HG03565 (cell line): ENCODE measurements around the gene STK32B.
"Not testable (repeated sequence)": the region's sequence is repeated elsewhere in the genome, so short reads cannot be mapped to it uniquely, and the experiment has no call there.

Experiments used
- ATAC-seq: cut with Tn5 transposase; IDR thresholded peaks from one replicate; pipeline ENCODE4 v1.9.1; 2021; ENCODE audit warnings: mild to moderate bottlenecking, moderate library complexity; ENCODE audit not compliant: unreplicated experiment

Gene STK32B

DNA sequence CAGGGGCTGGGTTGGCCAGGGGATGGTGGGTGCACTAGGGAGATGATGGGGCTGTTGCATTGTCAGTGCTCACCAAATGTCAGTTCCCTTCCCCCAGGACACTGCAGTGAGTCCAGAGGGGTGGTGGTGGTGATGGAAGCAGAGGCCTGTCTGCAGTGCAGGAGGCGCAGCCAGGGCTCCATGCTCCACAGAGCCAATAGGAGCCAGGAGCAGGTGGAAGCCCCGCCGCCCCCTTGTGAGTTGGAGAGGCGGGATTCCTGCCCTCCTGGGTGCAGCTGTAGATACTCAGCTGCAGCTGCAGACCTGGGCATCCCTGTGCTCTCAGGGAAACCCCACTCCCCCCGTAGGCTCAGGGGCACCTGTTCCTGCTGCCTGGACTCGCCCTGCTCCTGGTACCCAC is 372.4 kb downstream of the STK32B start:
- no peak for ATAC-seq

DNA sequence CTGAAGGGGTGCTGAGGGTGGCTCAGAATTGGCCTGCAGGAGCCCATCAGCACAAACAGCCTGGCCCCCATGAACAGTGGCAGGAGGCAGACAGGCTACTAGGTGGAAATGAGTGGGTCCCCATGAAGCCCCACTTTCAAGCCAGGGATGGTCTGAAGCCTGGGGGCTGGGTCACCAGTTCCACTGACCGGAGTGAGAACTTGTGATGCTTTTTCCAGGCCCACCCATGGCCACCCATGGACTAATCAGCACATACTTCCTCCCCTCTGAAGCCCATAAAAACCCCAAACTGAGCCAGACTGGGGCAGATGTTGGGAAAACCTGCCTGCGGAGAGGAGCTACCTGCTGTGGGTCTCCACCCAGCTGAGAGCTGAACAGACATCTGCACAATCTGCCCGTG is 372.9 kb downstream of the STK32B start:
- ATAC-seq = no peak

DNA sequence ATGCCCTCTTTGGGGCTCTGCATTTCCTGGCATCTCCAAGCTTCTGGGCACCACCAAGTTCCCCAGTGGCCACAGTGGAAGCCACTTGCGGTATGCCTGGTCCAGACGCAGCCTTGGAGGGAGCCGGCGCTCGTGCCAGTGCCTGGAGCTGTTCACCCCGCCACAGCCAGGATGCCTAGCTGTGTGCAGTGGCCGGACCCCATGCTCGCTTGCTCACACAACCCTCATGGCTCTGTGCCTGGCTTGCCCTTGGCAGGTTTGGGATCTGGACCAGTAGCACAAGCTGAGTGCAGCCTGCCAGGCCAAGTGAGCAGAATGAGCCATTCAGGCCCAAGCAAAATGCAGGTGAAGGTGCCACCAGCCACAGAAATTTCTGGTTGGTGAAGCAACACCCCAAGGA is 373.6 kb downstream of the STK32B start:
- no peak for ATAC-seq

DNA sequence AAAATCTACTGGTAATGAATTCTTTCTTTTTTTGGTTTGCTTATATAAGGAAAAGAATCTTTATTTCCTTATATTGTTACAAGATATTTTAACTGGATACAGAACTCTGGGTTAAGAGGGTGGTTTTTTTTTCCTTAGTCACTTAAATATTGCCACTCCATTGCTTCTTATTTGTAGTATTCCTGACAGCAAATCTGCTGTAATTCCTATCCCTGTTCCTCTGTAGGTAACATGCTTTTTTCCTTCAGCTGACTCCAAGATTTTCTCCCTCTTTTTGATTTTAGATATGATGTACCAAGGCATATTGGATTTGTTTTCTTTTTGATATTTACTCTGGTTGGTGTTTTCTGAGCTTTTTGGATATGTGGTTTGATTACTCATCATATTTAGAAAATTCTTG is 378.5 kb downstream of the STK32B start:
- ATAC-seq = no peak

DNA sequence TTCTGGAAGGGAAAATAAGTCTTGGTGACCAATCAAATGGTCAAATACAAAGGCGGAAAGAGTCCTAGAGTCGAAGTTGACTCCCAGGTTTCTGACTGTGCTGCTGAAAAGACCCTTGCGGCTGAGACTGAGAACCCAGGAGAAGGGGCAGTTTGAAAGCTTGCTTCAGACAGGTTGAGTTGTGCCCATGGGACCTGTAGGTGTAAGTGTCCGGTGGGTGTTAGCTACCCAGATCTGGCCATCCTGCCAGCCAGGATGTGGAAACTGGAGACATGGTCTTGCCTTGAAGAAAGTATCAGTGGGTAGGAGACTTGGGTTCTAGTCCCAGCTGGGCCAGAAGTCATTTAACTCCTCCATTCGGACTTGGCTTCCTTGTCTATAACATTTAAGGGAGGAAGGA is 381.9 kb downstream of the STK32B start:
- no peak for ATAC-seq

DNA sequence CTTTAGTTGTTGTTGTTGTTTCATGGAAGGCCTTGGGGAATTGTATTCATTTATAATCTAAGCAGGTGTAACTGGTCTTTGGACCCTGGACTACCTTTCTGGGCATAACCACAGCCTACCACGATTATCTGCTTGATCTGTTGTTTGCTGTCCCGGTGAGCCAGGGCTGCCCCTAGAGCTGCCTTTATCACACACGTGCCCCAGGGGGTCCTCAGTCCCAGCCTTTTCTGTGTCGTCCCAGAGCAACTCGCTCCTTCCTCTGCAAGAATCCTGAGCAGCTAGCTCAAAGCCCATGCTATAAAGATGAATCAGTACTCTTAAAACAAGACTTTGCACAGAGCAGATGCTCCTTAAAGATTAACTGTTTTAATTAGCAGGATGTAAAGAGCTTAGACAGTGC is 383.9 kb downstream of the STK32B start:
- no peak for ATAC-seq

DNA sequence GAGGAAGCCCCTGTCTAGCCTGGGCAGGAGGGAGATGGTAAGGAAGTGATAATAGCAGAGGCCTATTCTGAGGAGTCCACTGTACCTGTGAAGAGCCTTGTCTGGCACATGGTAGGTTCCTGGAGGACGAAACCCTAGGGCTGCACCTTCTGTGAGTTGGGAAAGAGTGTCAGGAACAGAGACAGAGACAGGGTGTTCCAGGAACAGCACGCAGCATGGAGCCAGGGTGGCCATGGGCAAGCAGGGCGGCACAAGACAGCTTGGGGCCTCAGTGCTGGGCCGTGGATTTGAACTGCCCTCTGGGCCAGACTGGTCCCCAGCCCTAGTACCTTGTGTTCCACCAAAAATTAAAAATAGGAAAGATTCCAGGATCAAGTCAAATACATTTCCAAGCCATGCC is 384.5 kb downstream of the STK32B start:
- ATAC-seq = no peak

DNA sequence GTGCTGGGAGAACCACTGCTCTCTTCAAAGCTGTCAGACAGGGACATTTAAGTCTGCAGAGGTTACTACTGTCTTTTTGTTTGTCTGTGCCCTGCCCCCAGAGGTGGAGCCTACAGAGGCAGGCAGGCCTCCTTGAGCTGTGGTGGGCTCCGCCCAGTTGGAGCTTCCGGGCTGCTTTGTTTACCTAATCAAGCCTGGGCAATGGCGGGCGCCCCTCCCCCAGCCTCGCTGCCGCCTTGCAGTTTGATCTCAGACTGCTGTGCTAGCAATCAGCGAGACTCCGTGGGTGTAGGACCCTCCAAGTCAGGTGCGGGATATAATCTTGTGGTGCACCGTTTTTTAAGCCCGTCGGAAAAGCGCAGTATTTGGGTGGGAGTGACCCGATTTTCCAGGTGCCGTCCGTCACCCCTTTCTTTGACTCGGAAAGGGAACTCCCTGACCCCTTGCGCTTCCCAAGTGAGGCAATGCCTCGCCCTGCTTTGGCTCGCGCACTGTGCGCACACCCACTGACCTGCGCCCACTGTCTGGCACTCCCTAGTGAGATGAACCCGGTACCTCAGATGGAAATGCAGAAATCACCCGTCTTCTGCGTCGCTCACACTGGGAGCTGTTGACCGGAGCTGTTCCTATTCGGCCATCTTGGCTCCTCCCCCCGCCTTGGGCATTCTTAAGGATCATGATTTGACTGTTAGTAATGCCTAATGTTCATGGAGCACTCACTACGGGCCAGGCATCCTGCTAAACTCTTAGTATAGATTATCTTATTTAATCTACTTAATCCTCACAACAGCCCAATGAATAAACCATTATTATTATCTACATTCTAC is 392.9 kb downstream of the STK32B start:
- not testable (repeated sequence) for ATAC-seq

DNA sequence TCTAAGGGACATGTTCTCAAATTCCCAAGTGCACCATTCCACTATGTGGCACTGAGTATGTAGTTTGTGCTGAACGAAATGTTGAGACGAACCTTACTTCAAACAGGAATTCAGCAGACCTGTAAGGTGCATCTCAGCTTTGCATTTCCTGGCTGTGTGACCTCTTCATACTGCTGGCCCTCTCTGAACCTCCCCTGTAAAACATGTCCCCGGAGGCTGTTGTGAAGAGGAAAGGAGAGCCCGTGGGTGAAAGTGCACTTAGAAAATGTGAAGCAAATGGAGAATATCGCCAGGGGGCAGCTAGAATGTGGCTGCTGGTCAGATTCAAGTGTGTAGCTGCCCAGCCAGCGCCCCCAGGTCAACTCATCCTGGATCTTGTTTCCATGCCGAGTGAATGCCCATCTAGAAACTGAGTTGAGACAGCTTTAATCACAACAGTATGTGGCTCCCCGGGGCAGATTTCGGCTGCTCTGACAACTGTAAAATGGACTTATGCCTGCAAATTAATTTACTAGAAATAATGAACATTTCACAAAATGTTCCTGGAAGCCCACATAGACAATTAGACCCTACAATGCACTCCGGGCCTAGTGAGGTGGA is 393.7 kb downstream of the STK32B start:
- no peak for ATAC-seq

DNA sequence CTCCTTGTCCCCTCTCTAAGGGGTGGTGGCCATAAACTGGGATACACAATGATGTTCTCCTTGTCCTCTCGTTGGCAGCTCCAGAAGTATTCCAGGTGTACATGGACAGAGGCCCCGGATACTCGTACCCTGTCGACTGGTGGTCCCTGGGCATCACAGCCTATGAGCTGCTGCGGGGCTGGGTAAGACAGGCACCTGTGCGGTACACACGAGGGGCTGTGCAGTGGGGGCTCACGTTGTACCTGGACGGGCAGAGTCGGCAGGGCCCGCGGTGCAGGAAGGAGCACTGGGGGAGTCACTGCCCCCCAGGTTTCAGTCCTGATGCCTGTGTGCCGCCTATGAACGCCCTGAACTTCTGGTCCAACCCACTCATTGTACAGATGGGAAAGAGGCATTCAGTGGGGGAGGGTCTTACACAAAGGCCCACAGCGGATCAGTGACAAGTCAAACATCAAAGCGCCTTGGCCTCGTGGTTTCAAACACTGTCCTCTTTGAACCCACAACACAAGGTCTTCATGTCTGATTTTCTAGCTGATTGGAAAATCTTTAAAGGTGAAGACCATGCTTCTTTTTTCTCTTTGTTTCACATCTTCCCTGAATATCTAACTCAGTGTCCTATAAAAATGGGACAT is 395.4 kb downstream of the STK32B start:
- no peak for ATAC-seq

DNA sequence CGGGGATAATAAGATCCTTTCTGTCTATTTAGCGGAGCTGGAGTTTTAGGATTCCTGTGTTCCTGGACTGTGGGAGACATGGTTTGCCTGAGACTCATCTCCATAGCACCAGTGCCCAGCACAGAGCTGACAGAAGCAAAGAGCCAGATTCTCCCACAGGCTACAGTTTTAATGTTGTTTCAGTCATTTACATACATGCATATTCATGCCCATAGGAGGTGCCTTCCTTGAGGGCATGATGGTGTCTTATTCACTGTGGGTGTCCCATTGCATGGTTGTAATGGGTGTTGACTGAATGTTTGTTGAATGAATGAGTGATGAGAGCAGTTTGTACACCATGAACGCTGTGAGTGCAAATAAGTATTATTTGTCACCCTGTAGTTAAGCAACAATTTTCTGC is 396.5 kb downstream of the STK32B start:
- ATAC-seq = no peak

DNA sequence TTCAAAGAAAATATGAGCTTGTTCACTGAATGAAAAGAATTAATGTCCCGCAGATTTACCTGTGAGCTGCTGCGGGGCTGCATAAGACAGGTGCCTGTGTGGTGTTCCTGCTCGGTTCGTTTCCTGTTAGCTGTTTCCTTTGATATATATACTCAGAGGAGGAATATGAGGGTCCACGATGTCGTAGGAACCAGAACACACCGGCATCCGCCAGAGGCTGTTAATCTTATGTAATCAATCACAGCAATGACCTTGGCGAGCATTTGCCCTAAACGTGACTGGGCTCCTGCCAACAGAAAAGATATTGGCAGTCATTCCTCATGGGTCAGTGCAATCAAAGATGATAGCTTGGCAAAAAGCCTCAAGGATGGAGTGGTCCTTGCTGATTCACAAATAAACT is 396.9 kb downstream of the STK32B start:
- no peak for ATAC-seq

DNA sequence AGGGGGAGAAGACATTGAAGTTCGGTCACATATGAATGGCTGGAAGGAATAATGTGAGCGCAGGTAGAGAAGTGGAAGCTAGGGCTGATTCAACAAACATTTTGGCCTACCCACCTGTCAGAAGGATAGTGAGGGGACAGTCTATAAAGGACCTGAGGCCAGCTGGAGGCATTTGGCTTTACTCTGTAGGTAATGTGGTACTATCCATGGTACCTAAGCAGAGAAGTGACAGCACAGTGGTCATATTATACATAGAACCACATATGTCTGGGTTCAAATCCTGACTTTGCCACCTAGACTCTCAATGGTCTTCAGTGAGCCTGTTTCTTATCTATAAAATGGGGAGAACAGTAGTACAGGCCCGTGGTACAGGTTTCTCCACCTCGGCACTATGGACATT is 400.0 kb downstream of the STK32B start:
- no peak for ATAC-seq

DNA sequence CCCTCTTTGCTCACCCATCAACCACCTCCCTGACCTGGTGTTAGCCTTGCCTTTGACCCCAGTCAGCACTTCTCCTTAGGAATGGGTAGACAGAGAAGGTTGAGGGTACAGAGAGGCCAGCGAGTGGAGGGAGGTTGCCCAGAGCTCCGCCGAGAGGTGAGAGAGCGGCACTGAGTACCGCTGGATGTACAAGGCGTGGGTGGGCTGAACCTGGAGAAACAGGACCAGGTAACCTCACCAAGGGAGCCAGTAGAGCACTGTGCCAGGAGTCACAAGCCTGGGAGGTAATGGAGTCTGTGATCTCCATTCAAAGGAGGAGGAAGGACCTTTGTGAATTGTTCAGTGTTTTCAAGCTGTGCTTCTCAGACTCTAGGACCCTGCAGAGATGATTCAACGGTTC is 400.9 kb downstream of the STK32B start:
- ATAC-seq = no peak

DNA sequence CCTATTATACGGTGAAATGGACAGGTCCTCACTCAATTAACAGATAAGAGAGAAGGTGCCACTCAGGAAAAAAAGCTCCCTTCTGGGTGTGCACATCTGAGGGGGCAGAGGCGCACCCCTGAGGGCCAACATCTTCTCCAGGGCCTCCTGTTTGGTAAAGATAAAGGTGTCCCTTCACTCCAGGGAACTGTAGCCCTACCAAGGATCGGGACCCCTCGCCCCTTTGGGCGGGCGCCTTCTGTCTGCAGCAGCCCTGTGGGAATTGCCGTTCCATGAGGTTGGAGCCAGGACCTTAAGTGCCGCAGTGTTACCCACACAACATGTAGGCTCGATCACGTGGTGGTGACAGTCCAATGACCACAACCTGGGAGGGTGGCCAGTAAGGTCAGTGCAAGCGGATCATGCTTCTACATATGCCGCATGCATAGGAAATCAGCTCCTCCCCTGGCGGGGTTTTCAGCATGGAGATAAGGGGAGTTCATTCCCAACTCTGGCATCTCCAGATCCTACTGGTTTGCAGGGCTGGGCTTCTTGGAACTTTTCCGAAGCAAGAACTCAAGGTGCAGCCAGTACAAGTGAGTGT is 403.8 kb downstream of the STK32B start:
- no peak for ATAC-seq

DNA sequence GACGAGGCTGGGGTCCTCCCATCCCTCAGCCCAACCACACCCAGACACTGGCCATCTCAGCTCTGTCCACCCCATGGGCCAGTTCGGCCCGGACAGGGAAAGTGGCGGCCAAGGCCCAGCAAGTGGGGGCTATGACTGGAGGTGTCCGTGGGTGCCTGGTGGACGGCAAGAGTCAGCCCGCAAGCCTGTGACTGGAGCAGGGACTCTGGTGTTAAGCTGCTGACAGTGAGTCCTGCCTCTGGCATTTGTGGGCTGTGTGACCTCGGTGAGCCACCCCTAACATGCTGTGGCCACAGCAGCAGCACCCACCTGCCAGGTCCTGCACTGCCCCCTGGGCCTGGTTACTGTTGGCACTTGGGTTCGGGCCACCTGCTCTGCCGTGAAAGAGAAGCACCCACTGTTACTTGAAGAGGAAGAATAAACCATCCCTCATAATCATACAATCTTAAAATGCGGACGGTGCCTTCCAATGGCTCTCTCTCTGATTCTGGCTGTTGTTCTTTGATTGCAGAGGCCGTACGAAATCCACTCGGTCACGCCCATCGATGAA is 405.1 kb downstream of the STK32B start:
- ATAC-seq = no peak

DNA sequence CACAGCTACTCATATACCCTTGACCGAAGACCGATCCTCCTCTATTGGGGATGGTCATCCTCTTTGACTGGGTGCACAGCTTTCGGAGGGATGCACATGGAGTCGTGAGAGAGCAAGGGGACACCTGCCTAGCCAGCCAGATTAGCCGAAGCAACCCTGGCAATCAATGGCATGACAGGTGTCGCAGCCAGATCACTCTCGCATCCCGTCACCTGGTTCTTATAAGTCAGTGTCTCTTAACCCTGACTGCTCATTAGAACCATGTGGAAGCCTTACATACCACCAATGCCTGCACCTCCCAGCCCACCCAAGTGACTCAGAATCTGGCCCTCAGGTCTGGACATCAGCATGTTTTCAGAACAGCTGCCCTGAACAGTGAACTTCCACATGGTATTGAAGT is 407.4 kb downstream of the STK32B start:
- no peak for ATAC-seq

DNA sequence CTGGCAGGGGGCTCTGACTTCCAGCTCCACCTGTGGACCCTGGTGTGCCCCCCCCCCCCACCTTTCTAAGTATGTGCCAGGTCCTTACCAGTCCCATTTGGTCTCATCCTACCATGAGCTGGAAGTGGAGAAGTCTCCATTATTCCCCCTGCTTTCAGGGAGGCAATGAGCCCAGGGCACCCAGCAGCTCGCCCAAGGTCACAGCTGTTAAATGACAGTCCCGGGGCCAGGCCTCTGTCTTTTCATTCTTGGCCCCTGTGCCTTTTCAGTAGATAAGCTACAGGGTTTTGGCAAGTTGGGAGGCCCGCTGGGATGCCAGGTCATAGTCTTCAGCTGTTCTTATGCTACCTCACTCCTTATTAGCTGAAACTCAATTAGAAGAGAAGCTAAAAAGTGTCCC is 408.0 kb downstream of the STK32B start:
- no peak for ATAC-seq

DNA sequence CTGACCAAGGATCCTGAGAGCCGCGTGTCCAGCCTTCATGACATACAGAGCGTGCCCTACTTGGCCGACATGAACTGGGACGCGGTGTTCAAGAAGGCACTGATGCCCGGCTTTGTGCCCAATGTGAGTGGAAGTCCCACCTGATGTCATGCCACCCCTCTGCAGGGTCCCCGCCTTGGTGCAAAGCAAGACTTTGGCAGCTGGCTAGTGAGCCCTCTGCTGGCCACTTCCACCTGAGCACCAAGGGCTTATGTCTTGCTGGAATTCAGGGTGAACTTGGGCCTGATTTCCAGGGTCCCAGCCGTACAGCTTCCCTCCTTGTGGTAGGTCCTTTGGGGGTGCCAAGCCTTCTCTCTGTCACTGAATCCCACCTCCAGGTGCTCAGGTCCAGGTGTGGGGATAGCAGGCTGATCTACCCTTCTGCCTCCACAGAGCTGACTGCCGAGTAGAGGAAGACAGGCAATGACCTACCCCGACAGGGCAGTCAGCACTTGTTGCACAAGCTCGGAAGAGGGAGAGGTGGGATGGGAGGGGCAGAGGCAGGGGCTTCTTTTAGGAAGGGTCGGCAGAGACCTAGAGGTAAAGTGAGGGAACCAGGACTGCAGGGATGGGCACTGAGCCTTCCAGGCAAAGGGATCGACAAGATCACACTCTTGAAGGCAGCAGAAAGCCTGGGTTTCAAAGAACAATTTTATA is 409.0 kb downstream of the STK32B start:
- no peak for ATAC-seq

DNA sequence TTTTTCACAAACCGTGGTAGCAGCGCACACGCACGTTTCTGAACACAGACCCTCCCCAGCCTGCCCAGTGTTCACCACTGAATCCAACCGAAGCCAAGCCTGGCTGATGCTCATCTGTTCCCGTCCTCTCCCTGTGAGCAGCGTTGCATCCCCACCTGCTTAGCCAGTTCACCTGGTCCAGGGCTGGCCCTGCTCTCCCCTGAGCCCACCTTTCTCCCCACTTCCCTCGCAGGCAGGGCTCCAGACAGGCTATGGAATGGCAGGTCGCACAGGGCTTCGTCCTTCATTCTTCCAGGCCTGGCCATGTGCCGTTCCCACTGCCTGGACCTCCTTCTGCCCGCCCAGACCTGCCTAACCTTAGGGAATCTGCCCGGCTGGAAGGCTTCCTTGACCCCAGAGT is 410.2 kb downstream of the STK32B start:
- no peak for ATAC-seq

DNA sequence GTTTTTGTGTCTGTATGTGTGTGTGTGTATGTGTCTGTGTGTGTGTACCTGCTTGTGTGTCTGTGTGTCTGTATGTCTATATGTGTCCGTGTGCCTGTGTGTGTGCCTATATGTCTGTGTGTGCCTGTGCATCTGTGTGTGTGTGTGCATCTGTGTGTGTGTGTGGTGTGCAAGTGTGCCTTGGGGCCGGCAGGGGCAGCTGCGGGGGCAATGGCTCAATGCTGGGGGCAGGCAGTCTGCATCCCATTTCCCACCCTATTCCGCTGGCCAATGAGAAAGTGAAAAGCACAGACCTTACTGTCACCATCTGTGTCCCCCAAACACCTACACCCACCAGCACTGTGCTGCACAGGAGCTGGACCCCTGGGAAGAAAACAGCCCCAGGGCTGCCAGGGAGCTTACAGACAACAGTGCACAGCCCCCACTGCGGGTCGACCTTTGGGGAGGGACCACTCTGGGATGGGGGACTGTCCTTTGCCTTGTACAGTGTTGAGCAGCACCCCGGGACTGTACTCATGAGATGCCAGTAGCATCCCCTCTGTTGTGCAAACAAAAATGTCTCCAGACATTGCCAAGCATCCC is 411.1 kb downstream of the STK32B start:
- ATAC-seq = no peak
